HG03045 (cell line): ENCODE measurements around the gene IL16.

Source experiments
- ATAC-seq: cut with Tn5 transposase; IDR thresholded peaks from one replicate; pipeline ENCODE4 v1.9.1; 2021; ENCODE audit warnings: mild to moderate bottlenecking, moderate library complexity; ENCODE audit not compliant: unreplicated experiment

The IL16 gene

GRCh38 chr15:81273200-81273599 lies 76.5 kb downstream of the IL16 start:
- no peak for ATAC-seq

- ATAC-seq = no peak
Measured at GRCh38 chr15:81273855-81274254, 77.2 kb downstream of the IL16 start.

- ATAC-seq = no peak
Measured at GRCh38 chr15:81274255-81274654, 77.6 kb downstream of the IL16 start.

GRCh38 chr15:81274931-81275707 lies 78.4 kb downstream of the IL16 start:
- no peak for ATAC-seq

GRCh38 chr15:81275711-81276392 lies 79.2 kb downstream of the IL16 start:
- no peak for ATAC-seq

- ATAC-seq = no peak
Measured at GRCh38 chr15:81276967-81277366, 80.3 kb downstream of the IL16 start.

- no peak for ATAC-seq
Measured at GRCh38 chr15:81277851-81278250, 81.2 kb downstream of the IL16 start.

GRCh38 chr15:81278306-81279029 lies 81.8 kb downstream of the IL16 start:
- ATAC-seq = no peak

- no peak for ATAC-seq
Measured at GRCh38 chr15:81279621-81280485, 83.2 kb downstream of the IL16 start.

- no peak for ATAC-seq
Measured at GRCh38 chr15:81280696-81281455, 84.2 kb downstream of the IL16 start.

GRCh38 chr15:81281456-81281735 lies 84.7 kb downstream of the IL16 start:
- no peak for ATAC-seq

GRCh38 chr15:81281766-81282605 lies 85.3 kb downstream of the IL16 start:
- ATAC-seq = no peak

GRCh38 chr15:81282606-81282895 lies 85.9 kb downstream of the IL16 start:
- no peak for ATAC-seq

GRCh38 chr15:81282911-81283310 lies 86.2 kb downstream of the IL16 start:
- no peak for ATAC-seq

GRCh38 chr15:81284256-81285031 lies 87.8 kb downstream of the IL16 start:
- no peak for ATAC-seq

- ATAC-seq = no peak
Measured at GRCh38 chr15:81285461-81285860, 88.8 kb downstream of the IL16 start.

GRCh38 chr15:81286621-81287121 lies 90.0 kb downstream of the IL16 start:
- ATAC-seq = no peak

- ATAC-seq = no peak
Measured at GRCh38 chr15:81288040-81288439, 91.4 kb downstream of the IL16 start.

GRCh38 chr15:81288616-81289015 lies 91.9 kb downstream of the IL16 start:
- no peak for ATAC-seq
